Fibroblast of peridontal ligament (primary cell): ENCODE measurements around the gene FBXL16.

Experiments used
- DNase-seq: peaks from one replicate; pipeline ENCODE4 v3.0.0-alpha.2; 2010; ENCODE audit errors: extremely low read depth

FBXL16 gene

GRCh38 chr16:734981-735881 lies 29.6 kb upstream of the FBXL16 start:
- no peak for DNase-seq

- no peak for DNase-seq
These were observed 28.8 kb upstream of the FBXL16 start for GRCh38 chr16:734208-734980.

GRCh38 chr16:733382-734207 lies 28.0 kb upstream of the FBXL16 start:
- no peak for DNase-seq

- no peak for DNase-seq
These were observed 27.3 kb upstream of the FBXL16 start for GRCh38 chr16:732936-733335.

GRCh38 chr16:732332-732731 lies 26.7 kb upstream of the FBXL16 start:
- no peak for DNase-seq

GRCh38 chr16:730666-731509 lies 25.3 kb upstream of the FBXL16 start:
- no peak for DNase-seq

- no peak for DNase-seq
These were observed 24.4 kb upstream of the FBXL16 start for GRCh38 chr16:729768-730665.

GRCh38 chr16:728890-729744 lies 23.5 kb upstream of the FBXL16 start:
- DNase-seq: no peak

- DNase-seq: peak; percentile 58
These were observed 22.7 kb upstream of the FBXL16 start for GRCh38 chr16:728131-728889.

- no peak for DNase-seq
These were observed 21.8 kb upstream of the FBXL16 start for GRCh38 chr16:727291-727977.

- peak; percentile 13 for DNase-seq
These were observed 21.1 kb upstream of the FBXL16 start, which contains the start of the genes CCDC78 and HAGHL for GRCh38 chr16:726438-727290. Gene CCDC78 (minus strand): TSS chr16:726443. CDS start chr16:726367, 76 bp downstream. Gene HAGHL (plus strand): TSS chr16:727106. CDS start chr16:727510, 404 bp downstream.

- DNase-seq: no peak
These were observed 20.5 kb upstream of the FBXL16 start for GRCh38 chr16:726188-726437.

GRCh38 chr16:725463-726187 lies 20.0 kb upstream of the FBXL16 start:
- no peak for DNase-seq

- DNase-seq: no peak
These were observed 19.4 kb upstream of the FBXL16 start for GRCh38 chr16:725041-725376.

- no peak for DNase-seq
These were observed 18.8 kb upstream of the FBXL16 start for GRCh38 chr16:724188-725040.
